Measurements from ENCODE around the gene RBBP9. TPM values are rescaled to one million over a fixed set of nuclear protein-coding genes. Genes with fewer than 3 reads are reported as not detected.

The RBBP9 gene
- total RNA-seq, 1 donor from 2014 or later = 6.8 TPM

Small RNA genes within 50 kb of the gene (small RNA-seq; reads per million reads assigned to genes)
- gene MIR3192 = not detected

Other genes with a start within 250 kb of the RBBP9 start
- 16.7 TPM for gene ZNF133, start 208.7 kb downstream of the RBBP9 start, total RNA-seq
- gene DZANK1, start 30.2 kb downstream of the RBBP9 start, total RNA-seq = 1.0 TPM
- gene POLR3F, start 29.8 kb downstream of the RBBP9 start, total RNA-seq = 15.1 TPM
- 26.6 TPM for gene SEC23B, start 10.7 kb upstream of the RBBP9 start, total RNA-seq
- 126 TPM for gene SMIM26, start 70.2 kb upstream of the RBBP9 start, total RNA-seq
- gene DTD1, start 90.8 kb upstream of the RBBP9 start, total RNA-seq = 21.4 TPM

All from skeletal muscle tissue (tissue), 2 donors.